Mononuclear cell (primary cell): ENCODE results near the gene CNN2. TPM values are rescaled to one million over a fixed set of nuclear protein-coding genes. Genes with fewer than 3 reads are reported as not detected.

Source experiments
- H3K27me3 ChIP-seq: 2 replicates; pipeline ENCODE4 v1.6.0; 2011; ENCODE audit warnings: low read length, control low read depth; ENCODE audit not compliant: insufficient read depth
- H3K4me1 ChIP-seq: 2 replicates; pipeline ENCODE4 v1.5.1; 2011; ENCODE audit warnings: mild to moderate bottlenecking, low read length, control low read depth; ENCODE audit not compliant: insufficient read depth
- H3K4me3 ChIP-seq: 2 replicates; pipeline ENCODE4 v1.5.1; 2011; ENCODE audit warnings: mild to moderate bottlenecking, low read length, moderate library complexity
- H3K9me3 ChIP-seq: 2 replicates; pipeline ENCODE4 v1.5.1; 2011; ENCODE audit warnings: low read depth, mild to moderate bottlenecking, control low read depth, low read length
- total RNA-seq: library from RNA; depleted of rRNA; stranded (reverse); fragments of >200 nt; gene quantifications from one replicate; pipeline ENCODE4 v1.2.3, GENCODE V29; 2012

Gene CNN2
- total RNA-seq, 1 donor, result 152 TPM

GRCh38 chr19:991932-992669 is 34.3 kb upstream of the CNN2 start:
- Histone ChIP-seq H3K27me3 (peaks cover 12% of the 10 kb centered on the region), H3K9me3 (no peaks in the 10 kb centered on the region), H3K4me1 (peaks cover 10% of the 10 kb centered on the region), H3K4me3 (no peak overlapping the region)

GRCh38 chr19:992670-993055 is 33.7 kb upstream of the CNN2 start:
- peaks cover 10% of the 10 kb centered on the region for H3K4me1 ChIP-seq
- H3K27me3 ChIP-seq, result peaks cover 18% of the 10 kb centered on the region
- H3K9me3 ChIP-seq, result no peaks in the 10 kb centered on the region
- H3K4me3 ChIP-seq, result no peak overlapping the region

- Histone ChIP-seq H3K27me3 (peaks cover 25% of the 10 kb centered on the region), H3K4me3 (no peak overlapping the region), H3K4me1 (peaks cover 10% of the 10 kb centered on the region), H3K9me3 (no peaks in the 10 kb centered on the region)
Observed at GRCh38 chr19:993361-993830, 33.0 kb upstream of the CNN2 start.

GRCh38 chr19:993831-994393 is 32.5 kb upstream of the CNN2 start:
- Histone ChIP-seq H3K4me1 (peaks cover 10% of the 10 kb centered on the region), H3K27me3 (peaks cover 28% of the 10 kb centered on the region), H3K9me3 (no peaks in the 10 kb centered on the region), H3K4me3 (no peak overlapping the region)

GRCh38 chr19:994516-994915 is 31.9 kb upstream of the CNN2 start:
- Histone ChIP-seq H3K9me3 (no peaks in the 10 kb centered on the region), H3K4me1 (peaks cover 10% of the 10 kb centered on the region), H3K27me3 (peaks cover 34% of the 10 kb centered on the region), H3K4me3 (no peak overlapping the region)

- Histone ChIP-seq H3K9me3 (no peaks in the 10 kb centered on the region), H3K4me3 (no peak overlapping the region), H3K4me1 (peaks cover 10% of the 10 kb centered on the region), H3K27me3 (peaks cover 36% of the 10 kb centered on the region)
Observed at GRCh38 chr19:995051-995827, 31.2 kb upstream of the CNN2 start.

- Histone ChIP-seq H3K9me3 (no peaks in the 10 kb centered on the region), H3K4me1 (peaks cover 17% of the 10 kb centered on the region), H3K27me3 (peaks cover 41% of the 10 kb centered on the region), H3K4me3 (no peak overlapping the region)
Observed at GRCh38 chr19:996051-996838, 30.2 kb upstream of the CNN2 start.

GRCh38 chr19:998064-998463 is 28.3 kb upstream of the CNN2 start:
- H3K4me3 ChIP-seq, result no peak overlapping the region
- H3K27me3 ChIP-seq, result peaks cover 44% of the 10 kb centered on the region
- H3K9me3 ChIP-seq, result no peaks in the 10 kb centered on the region
- peaks cover 24% of the 10 kb centered on the region for H3K4me1 ChIP-seq

GRCh38 chr19:999379-999719 is 27.1 kb upstream of the CNN2 start:
- Histone ChIP-seq H3K27me3 (peaks cover 44% of the 10 kb centered on the region), H3K4me1 (peaks cover 24% of the 10 kb centered on the region), H3K4me3 (no peak overlapping the region), H3K9me3 (no peaks in the 10 kb centered on the region)

GRCh38 chr19:1000095-1000494 is 26.3 kb upstream of the CNN2 start, which contains the start of gene GRIN3B:
Gene GRIN3B (plus strand): TSS chr19:1000419. CDS start chr19:1000438, 19 bp downstream.
- no peak within 1 kb of the TSS for H3K4me3 ChIP-seq
- H3K4me1 ChIP-seq, result peaks cover 24% of the 10 kb centered on the region

GRCh38 chr19:1000591-1001537 is 25.5 kb upstream of the CNN2 start:
- H3K4me3 ChIP-seq, result no peak overlapping the region

More at GRCh38 chr19:1000095-1000494, 26.3 kb upstream of the CNN2 start, which contains the start of gene GRIN3B:
- H3K27me3 ChIP-seq, result peaks cover 44% of the 10 kb centered on the region
- no peaks in the 10 kb centered on the region for H3K9me3 ChIP-seq

GRCh38 chr19:1001538-1002166 is 24.8 kb upstream of the CNN2 start:
- Histone ChIP-seq H3K27me3 (peaks cover 34% of the 10 kb centered on the region), H3K9me3 (no peaks in the 10 kb centered on the region), H3K4me1 (peaks cover 15% of the 10 kb centered on the region), H3K4me3 (no peak overlapping the region)

More at GRCh38 chr19:1000591-1001537, 25.5 kb upstream of the CNN2 start:
- H3K9me3 ChIP-seq, result no peaks in the 10 kb centered on the region
- peaks cover 39% of the 10 kb centered on the region for H3K27me3 ChIP-seq
- H3K4me1 ChIP-seq, result peaks cover 22% of the 10 kb centered on the region

GRCh38 chr19:1002600-1002999 is 23.8 kb upstream of the CNN2 start:
- no peak overlapping the region for H3K4me3 ChIP-seq
- H3K27me3 ChIP-seq, result peaks cover 27% of the 10 kb centered on the region
- H3K9me3 ChIP-seq, result no peaks in the 10 kb centered on the region
- H3K4me1 ChIP-seq, result peaks cover 13% of the 10 kb centered on the region
